H1 (cell line): ENCODE results near the gene ARHGEF11. TPM values are rescaled to one million over a fixed set of nuclear protein-coding genes. Genes with fewer than 3 reads are reported as not detected.

Experiments used
- CTCF ChIA-PET: fragments of 300-600 bp; sonication (Branson Sonifier 250); formaldehyde crosslinking; loops from one replicate; lab custom pipeline; 2021; ENCODE audit not compliant: partially characterized antibody; lab: Charles Lee
- POLR2A ChIA-PET: fragments of 300-600 bp; sonication (Branson Sonifier 250); formaldehyde crosslinking; loops from one replicate; lab custom pipeline; 2021; ENCODE audit warnings: inconsistent platforms; ENCODE audit not compliant: partially characterized antibody; lab: Charles Lee
- DNase-seq, 2 experiments: peaks; one replicate each; pipeline versions ENCODE4 v3.0.0 to v3.0.0-alpha.2; 2010 to 2022; ENCODE audit warnings: low spot score in 2 of 2, low read depth in 1 of 2, mixed read lengths in 1 of 2
- FAIRE-seq: peaks from 2 replicates; lab custom pipeline; 2011; peaks lifted over from hg19 to GRCh38; lab: Jason Lieb, UNC
- H2AFZ ChIP-seq: 2 replicates; pipeline ENCODE4 v1.8.1; 2012; ENCODE audit warnings: low read length, inconsistent platforms
- H2AK5ac ChIP-seq: 2 replicates; pipeline ENCODE4 v1.6.1; 2013; ENCODE audit warnings: low read depth, low read length
- H2BK120ac ChIP-seq: replicated peaks from 2 replicates; pipeline ENCODE3; 2013; ENCODE audit warnings: low read depth, low read length, inconsistent platforms
- H2BK12ac ChIP-seq: 2 replicates; pipeline ENCODE4 v1.6.1; 2013; ENCODE audit warnings: low read depth, low read length
- H2BK15ac ChIP-seq: 2 replicates; pipeline ENCODE4 v1.6.1; 2013; ENCODE audit warnings: low read length
- H2BK20ac ChIP-seq: 2 replicates; pipeline ENCODE4 v1.6.1; 2013; ENCODE audit warnings: low read length
- H2BK5ac ChIP-seq: 2 replicates; pipeline ENCODE4 v1.6.1; 2013; ENCODE audit warnings: low read depth, low read length
- H3K14ac ChIP-seq: 2 replicates; pipeline ENCODE4 v1.6.1; 2013; ENCODE audit warnings: inconsistent platforms; ENCODE audit not compliant: insufficient read length
- H3K18ac ChIP-seq: 2 replicates; pipeline ENCODE4 v1.6.1; 2013; ENCODE audit warnings: low read length; ENCODE audit errors: extremely low read depth
- H3K23ac ChIP-seq: 2 replicates; pipeline ENCODE4 v1.6.1; 2013; ENCODE audit warnings: inconsistent platforms; ENCODE audit not compliant: insufficient read length
- H3K23me2 ChIP-seq: 2 replicates; pipeline ENCODE4 v1.6.1; 2013; ENCODE audit warnings: low read depth, low read length
- H3K27ac ChIP-seq: 2 replicates; pipeline ENCODE4 v1.6.1; 2011; ENCODE audit warnings: low read depth, low read length, inconsistent platforms
- H3K27me3 ChIP-seq, 4 experiments: replicated peaks in 1 of 4; 1 replicate in 1 of 4; 2 replicates in 3 of 4; pipeline versions ENCODE4 v1.6.1 to v1.8.1; 2011 to 2013; ENCODE audit warnings: low read length in 3 of 4, mild to moderate bottlenecking in 3 of 4, inconsistent platforms in 2 of 4, mixed read lengths in 2 of 4, moderate library complexity in 1 of 4; ENCODE audit not compliant: control insufficient read depth in 3 of 4, insufficient read depth in 3 of 4; ENCODE audit errors: extremely low read depth in 1 of 4
- H3K36me3 ChIP-seq, 4 experiments: 2 replicates each; pipeline versions ENCODE4 v1.6.1 to v1.8.1; 2011 to 2013; ENCODE audit warnings: mild to moderate bottlenecking in 4 of 4, low read length in 3 of 4, moderate library complexity in 2 of 4, control low read depth in 1 of 4, inconsistent platforms in 1 of 4; ENCODE audit not compliant: insufficient read depth in 4 of 4, control insufficient read depth in 2 of 4
- H3K4ac ChIP-seq: replicated peaks from 2 replicates; pipeline ENCODE3; 2013; ENCODE audit warnings: low read length, low read depth, mixed read lengths, inconsistent platforms; ENCODE audit not compliant: insufficient read length
- H3K4me1 ChIP-seq, 4 experiments: replicated peaks in 1 of 4; 1 replicate in 1 of 4; 2 replicates in 3 of 4; pipeline versions ENCODE4 v1.6.1 to v1.8.1; 2011 to 2013; ENCODE audit warnings: low read length in 3 of 4, inconsistent platforms in 2 of 4, mixed read lengths in 1 of 4; ENCODE audit not compliant: insufficient read depth in 4 of 4, control insufficient read depth in 3 of 4
- H3K4me2 ChIP-seq, 2 experiments: 2 replicates each; pipeline versions ENCODE4 v1.6.1 to v1.8.1; 2011 to 2013; ENCODE audit warnings: low read depth in 2 of 2, low read length in 2 of 2, control low read depth in 1 of 2, inconsistent platforms in 1 of 2, mild to moderate bottlenecking in 1 of 2; ENCODE audit not compliant: insufficient read depth in 1 of 2
- H3K4me3 ChIP-seq, 4 experiments: fragments of 200-600, 300-600 bp in 1 of 4; sonication (generic), shearing (Covaris generic), sonication (Bioruptor Twin) in 1 of 4; 2 replicates each; pipeline versions ENCODE4 v1.5.1 to v1.8.1; 2011 to 2016; ENCODE audit warnings: low read length in 4 of 4, low read depth in 3 of 4, control low read depth in 2 of 4, inconsistent platforms in 2 of 4, mild to moderate bottlenecking in 2 of 4, mixed read lengths in 1 of 4, moderate library complexity in 1 of 4; ENCODE audit not compliant: insufficient read depth in 2 of 4; ENCODE audit errors: extremely low read depth in 1 of 4
- H3K56ac ChIP-seq: replicated peaks from 2 replicates; pipeline ENCODE3; 2013; ENCODE audit warnings: low read depth, mild to moderate bottlenecking, mixed read lengths, low read length, inconsistent platforms; ENCODE audit not compliant: insufficient read length
- H3K79me1 ChIP-seq: 2 replicates; pipeline ENCODE4 v1.6.1; 2013; ENCODE audit warnings: low read depth, low read length, control low read depth
- H3K79me2 ChIP-seq, 2 experiments: 2 replicates each; pipeline versions ENCODE4 v1.6.1 to v1.8.1; 2012 to 2013; ENCODE audit warnings: low read length in 2 of 2, mild to moderate bottlenecking in 2 of 2, inconsistent platforms in 1 of 2; ENCODE audit not compliant: insufficient read depth in 2 of 2, control insufficient read depth in 1 of 2
- H3K9ac ChIP-seq, 4 experiments: replicated peaks in 1 of 4; 1 replicate in 1 of 4; 2 replicates in 3 of 4; pipeline versions ENCODE4 v1.6.1 to v1.8.1; 2011 to 2013; ENCODE audit warnings: low read depth in 3 of 4, low read length in 3 of 4, control low read depth in 2 of 4, mild to moderate bottlenecking in 2 of 4, moderate library complexity in 2 of 4, inconsistent platforms in 1 of 4; ENCODE audit errors: extremely low read depth in 1 of 4
- H3K9me3 ChIP-seq, 2 experiments: 2 replicates each; pipeline versions ENCODE4 v1.6.1 to v1.8.1; 2012 to 2013; ENCODE audit warnings: mild to moderate bottlenecking in 2 of 2, moderate library complexity in 2 of 2, control low read depth in 1 of 2, inconsistent platforms in 1 of 2, low read depth in 1 of 2, low read length in 1 of 2, mixed read lengths in 1 of 2; ENCODE audit not compliant: insufficient read depth in 2 of 2
- H4K20me1 ChIP-seq, 2 experiments: replicated peaks in 1 of 2; 2 replicates each; pipeline versions ENCODE3 to v1.8.1; 2011 to 2013; ENCODE audit warnings: inconsistent platforms in 2 of 2, low read length in 2 of 2, mild to moderate bottlenecking in 1 of 2; ENCODE audit not compliant: insufficient read depth in 2 of 2, control insufficient read depth in 1 of 2
- H4K5ac ChIP-seq: 2 replicates; pipeline ENCODE4 v1.6.1; 2013; ENCODE audit warnings: low read length, low read depth, mixed read lengths, inconsistent platforms; ENCODE audit not compliant: insufficient read length
- H4K8ac ChIP-seq: 2 replicates; pipeline ENCODE4 v1.8.0; 2013; ENCODE audit warnings: mild to moderate bottlenecking, moderate library complexity, low read length, inconsistent platforms; ENCODE audit not compliant: insufficient read depth; ENCODE audit errors: extremely low read depth
- H4K91ac ChIP-seq: replicated peaks from 2 replicates; pipeline ENCODE3; 2013; ENCODE audit warnings: low read length, mixed read lengths, inconsistent platforms; ENCODE audit not compliant: insufficient read length
- CTCF ChIP-seq, 3 experiments: IDR thresholded peaks; 1 replicate in 2 of 3; 2 replicates in 1 of 3; pipeline versions ENCODE4 v1.5.1 to v1.6.1; 2011; ENCODE audit warnings: low read length in 3 of 3, mild to moderate bottlenecking in 3 of 3, inconsistent platforms in 2 of 3, low read depth in 1 of 3, moderate library complexity in 1 of 3; ENCODE audit not compliant: insufficient read depth in 1 of 3; ENCODE audit errors: control extremely low read depth in 1 of 3
- WGBS, 2 experiments: shearing (Covaris generic) in 1 of 2; methylation state at CpG; one replicate each; pipeline versions ENCODE4 v1.1.6 to v1.1.7; 2013 to 2015; ENCODE audit warnings: low lambda C conversion rate in 2 of 2, mixed read lengths in 2 of 2, inconsistent platforms in 1 of 2, low coverage in 1 of 2, missing lambda C conversion rate in 1 of 2; ENCODE audit not compliant: insufficient replicate concordance in 2 of 2, insufficient coverage in 1 of 2, insufficient read length in 1 of 2; ENCODE audit errors: extremely low coverage in 1 of 2, missing lambda C conversion rate in 1 of 2; 5-methylcytosine and 5-hydroxymethylcytosine counted together
- polyA plus RNA-seq, 7 experiments: library from polyadenylated mRNA; depleted of rRNA in 3 of 7; stranded (reverse) in 5 of 7; unstranded in 2 of 7; fragments of >200 nt in 5 of 7; fragments of 200-250 nt in 2 of 7; gene quantifications; 1 replicate in 5 of 7; 2 replicates in 1 of 7; 4 replicates in 1 of 7; pipeline versions ENCODE4 v1.2.1 to v1.2.3, GENCODE V29; 2011 to 2013; ENCODE audit warnings: missing spikeins in 2 of 7, mixed read lengths in 2 of 7
- total RNA-seq: library from RNA; stranded (reverse); fragmentation: NEBNext Ultra II Directional; extraction: Animal tissue kit (Norgen Biotek cat#: 25700); gene quantifications from 2 replicates; pipeline ENCODE4 v1.2.1, GENCODE V29; 2021

ARHGEF11 gene
- total and polyA plus RNA-seq, 2 of the 8 experiments (the other 6 are each of a cell fraction or from before 2014, with no cell fraction given): 19.9 to 33.1 TPM

- Histone ChIP-seq H3K9me3 (no peaks in the 10 kb centered on the region), H2BK12ac (no peak overlapping the region), H3K79me2 (no peaks in the 10 kb centered on the region), H3K18ac (no peak overlapping the region), H4K20me1 (peaks cover 7 to 10% of the 10 kb centered on the region in 2 experiments), H3K36me3 (peaks cover 39 to 78% (median 56%) of the 10 kb centered on the region in 4 experiments), H3K23me2 (no peaks in the 10 kb centered on the region; the same call in 1 of the 2 replicates), H4K91ac (no peak overlapping the region), H2AFZ (no peak overlapping the region), H3K9ac (no peak overlapping the region), H3K4me2 (no peak overlapping the region), H3K4me3 (no peak overlapping the region), H3K27me3 (no peaks in the 10 kb centered on the region), H3K14ac (no peak overlapping the region), H3K79me1 (peaks cover 2% of the 10 kb centered on the region), H3K4me1 (no peaks in the 10 kb centered on the region), H4K5ac (no peak overlapping the region), H3K27ac (no peak overlapping the region), H2AK5ac (no peak overlapping the region), H3K4ac (no peak overlapping the region), H3K56ac (no peak overlapping the region), H2BK5ac (no peak overlapping the region), H2BK15ac (no peak overlapping the region), H3K23ac (no peak overlapping the region), H2BK20ac (no peak overlapping the region), H2BK120ac (no peak overlapping the region), H4K8ac (no peak overlapping the region)
- no peak for TF ChIP-seq CTCF (IDR thresholded peaks at IDR 0.05; ENCODE audit: control extremely low read depth in 1 of 3, insufficient read depth in 1 of 3, low read depth in 1 of 3, low read length in 3 of 3)
- FAIRE-seq (no peak), DNase-seq (no peak)
- WGBS, 2 experiments: 89% methylated on average over 3 of the region's 3 CpGs; no CpG with 5 or more reads in 1 of the 2 experiments
- ChIA-PET POLR2A (no interaction called here), CTCF (interaction anchor here (1.1 to 1.2 kb wide), 2 partner anchors 12 to 30 kb away, joined by 3 to 4 read pairs; no protein-coding TSS in a partner anchor)
Measured at GRCh38 chr1:156942176-156942575, 103.4 kb downstream of the ARHGEF11 start.
